Bronchus fibroblast of lung (primary cell): ENCODE data around the gene PLCXD3. TPM values are rescaled to one million over a fixed set of nuclear protein-coding genes. Genes with fewer than 3 reads are reported as not detected.

Experiments used
- total RNA-seq: library from RNA; depleted of rRNA; stranded (reverse); fragments of >200 nt; gene quantifications from 2 replicates; pipeline ENCODE4 v1.2.3, GENCODE V29; 2015

PLCXD3 gene
- under 0.01 TPM in 2 replicates for total RNA-seq

DNA sequence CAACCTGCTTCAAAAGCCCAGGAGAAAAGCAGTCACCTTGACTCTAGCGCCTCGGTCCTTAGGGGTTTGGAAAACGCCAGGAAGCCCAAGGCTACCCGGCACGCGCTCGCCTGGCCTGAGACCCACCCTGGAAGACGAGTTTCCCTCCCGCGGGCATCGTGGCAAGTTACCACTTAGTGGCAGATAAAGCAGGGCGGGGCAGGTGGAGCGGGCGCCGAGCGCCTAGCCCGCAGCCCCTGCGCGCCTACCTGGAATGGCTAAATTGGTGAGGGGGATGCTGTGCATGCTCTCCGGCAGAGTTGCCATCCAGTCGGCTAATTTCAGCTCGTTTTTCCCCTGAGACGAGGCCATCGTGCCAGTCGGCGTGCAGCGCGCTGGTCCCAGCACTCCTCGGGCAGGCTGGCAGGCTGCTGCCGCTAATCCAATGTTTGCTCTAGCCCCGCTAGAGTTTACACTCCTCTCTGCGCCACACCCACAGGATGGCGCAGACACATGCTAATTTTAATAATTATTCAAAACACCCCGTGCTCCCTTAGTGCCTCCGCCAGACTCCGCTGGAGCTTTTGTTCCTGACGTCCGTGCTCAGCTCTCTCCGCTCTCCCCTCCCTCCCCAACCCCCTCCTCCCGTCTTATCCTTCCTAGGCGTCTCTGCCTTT is at the start of gene PLCXD3:
Gene PLCXD3 (minus strand): TSS at position 426 of the 656 bp plus-strand sequence. CDS start 75 bp downstream, at position 351.

